Sigmoid colon (tissue), 7 donors: ENCODE results near the gene MIAT. TPM values are rescaled to one million over a fixed set of nuclear protein-coding genes. Genes with fewer than 3 reads are reported as not detected.

ENCODE experiments used
- DNase-seq: peaks from one replicate; pipeline ENCODE4 v3.0.0-alpha.2; 2019
- H3K27ac ChIP-seq, 4 donors: fragments of 200-600 bp; sonication (generic); one replicate each; pipeline ENCODE4 v1.5.1; 2016 to 2019; ENCODE audit warnings: mild to moderate bottlenecking in 1 of 4
- H3K27me3 ChIP-seq, 3 donors: fragments of 200-600 bp; sonication (generic); one replicate each; pipeline ENCODE4 v1.5.1; 2019; ENCODE audit warnings: mild to moderate bottlenecking in 1 of 3
- H3K36me3 ChIP-seq, 4 donors: fragments of 200-600 bp; sonication (generic); one replicate each; pipeline ENCODE4 v1.5.1; 2016 to 2019
- H3K4me1 ChIP-seq, 4 donors: fragments of 200-600 bp; sonication (generic); one replicate each; pipeline ENCODE4 v1.5.1; 2017 to 2019
- H3K4me3 ChIP-seq, 4 donors: fragments of 200-600 bp; sonication (generic); one replicate each; pipeline ENCODE4 v1.5.1; 2017 to 2019; ENCODE audit warnings: mild to moderate bottlenecking in 2 of 4, moderate library complexity in 1 of 4
- H3K9me3 ChIP-seq, 4 donors: fragments of 200-600 bp in 3 of 4; sonication (generic) in 3 of 4; one replicate each; pipeline versions ENCODE4 v1.5.1 to v1.6.1; 2013 to 2019
- EP300 ChIP-seq, 4 donors: sonication (generic); formaldehyde crosslinking; IDR thresholded peaks; one replicate each; pipeline ENCODE4 v1.6.1; 2017; ENCODE audit warnings: antibody characterized with exemption in 4 of 4
- POLR2A ChIP-seq, 2 donors: fragments of 450-650 bp; IDR thresholded peaks; one replicate each; pipeline ENCODE4 v1.6.1; 2016; ENCODE audit warnings: antibody characterized with exemption in 2 of 2, mild to moderate bottlenecking in 2 of 2, moderate library complexity in 2 of 2
- POLR2AphosphoS5 ChIP-seq, 4 donors: sonication (generic); formaldehyde crosslinking; IDR thresholded peaks; one replicate each; pipeline ENCODE4 v1.6.1; 2017; ENCODE audit warnings: antibody characterized with exemption in 4 of 4
- WGBS, 2 donors: extraction: QIAGEN DNeasy Blood & Tissue Kit; methylation state at CpG; one replicate each; pipeline ENCODE4 v1.1.7; 2013; 5-methylcytosine and 5-hydroxymethylcytosine counted together
- intact Hi-C: fragments of 100-400 bp; cut with DNase I; formaldehyde crosslinking; loops from one replicate; pipeline ENCODE4 v1.15.1; 2023
- polyA plus RNA-seq, 3 donors: library from polyadenylated mRNA; stranded (reverse); fragments of 200-250 nt; gene quantifications; one replicate each; pipeline ENCODE4 v1.2.3, GENCODE V29; 2013
- total RNA-seq, 4 donors: library from RNA; depleted of rRNA; stranded (reverse); fragments of >200 nt; gene quantifications; one replicate each; pipeline ENCODE4 v1.1.0, GENCODE V29; 2016
- TF ChIP-seq, protein P1 (sequence below), 4 experiments: fragments of 450-650 bp in 3 of 4; fragments of 200-600 bp in 1 of 4; IDR thresholded peaks; one replicate each; pipeline ENCODE4 v1.5.1; 2016 to 2019; ENCODE audit warnings: antibody characterized with exemption in 4 of 4, mild to moderate bottlenecking in 3 of 4, moderate library complexity in 2 of 4
- donor health status: healthy with polysubstance abuse.
- donor health status: Bipolar disorder and iron deficiency.
- donor health status: healthy.

Gene MIAT
- total and polyA plus RNA-seq, 7 donors: under 0.01 to 3.4 (median 1.3) TPM; not detected in 1

DNA sequence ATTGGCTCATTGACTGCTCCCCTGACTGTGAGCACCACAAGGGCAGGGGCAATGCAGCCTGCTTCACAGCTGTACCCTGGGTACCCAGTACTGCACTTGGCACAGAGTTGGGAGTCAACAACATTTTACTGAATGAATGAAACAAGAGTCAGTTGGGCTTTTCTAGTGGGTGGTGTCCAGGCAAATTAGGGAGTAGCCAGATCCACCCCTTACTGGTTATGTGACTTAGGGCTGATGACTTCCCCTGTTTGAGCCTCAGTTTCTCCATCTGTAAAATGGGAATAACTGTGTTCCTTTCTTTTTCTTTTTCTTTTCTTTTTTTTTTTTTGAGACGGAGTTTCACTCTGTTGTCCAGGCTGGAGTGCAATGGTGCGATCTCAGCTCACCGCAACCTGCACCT is 23.1 kb downstream of the MIAT start:
- no peaks in the 10 kb centered on the region for H3K9me3 ChIP-seq
- TF ChIP-seq, protein P1, sequence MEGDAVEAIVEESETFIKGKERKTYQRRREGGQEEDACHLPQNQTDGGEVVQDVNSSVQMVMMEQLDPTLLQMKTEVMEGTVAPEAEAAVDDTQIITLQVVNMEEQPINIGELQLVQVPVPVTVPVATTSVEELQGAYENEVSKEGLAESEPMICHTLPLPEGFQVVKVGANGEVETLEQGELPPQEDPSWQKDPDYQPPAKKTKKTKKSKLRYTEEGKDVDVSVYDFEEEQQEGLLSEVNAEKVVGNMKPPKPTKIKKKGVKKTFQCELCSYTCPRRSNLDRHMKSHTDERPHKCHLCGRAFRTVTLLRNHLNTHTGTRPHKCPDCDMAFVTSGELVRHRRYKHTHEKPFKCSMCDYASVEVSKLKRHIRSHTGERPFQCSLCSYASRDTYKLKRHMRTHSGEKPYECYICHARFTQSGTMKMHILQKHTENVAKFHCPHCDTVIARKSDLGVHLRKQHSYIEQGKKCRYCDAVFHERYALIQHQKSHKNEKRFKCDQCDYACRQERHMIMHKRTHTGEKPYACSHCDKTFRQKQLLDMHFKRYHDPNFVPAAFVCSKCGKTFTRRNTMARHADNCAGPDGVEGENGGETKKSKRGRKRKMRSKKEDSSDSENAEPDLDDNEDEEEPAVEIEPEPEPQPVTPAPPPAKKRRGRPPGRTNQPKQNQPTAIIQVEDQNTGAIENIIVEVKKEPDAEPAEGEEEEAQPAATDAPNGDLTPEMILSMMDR (IDR thresholded peaks at IDR 0.05): no peak
- TF ChIP-seq POLR2A (IDR thresholded peaks at IDR 0.05) (no peak), POLR2AphosphoS5 (IDR thresholded peaks at IDR 0.05) (no peak), EP300 (IDR thresholded peaks at IDR 0.05) (no peak)
- no peak for DNase-seq
- intact Hi-C loops: no loop called here
- H3K27ac ChIP-seq: no peak overlapping the region
- H3K4me3 ChIP-seq: no peak overlapping the region
- no peaks in the 10 kb centered on the region for H3K27me3 ChIP-seq
- H3K4me1 ChIP-seq: peaks cover 0 to 8% (median 3%) of the 10 kb centered on the region in 4 donors
- WGBS, 2 donors: 94 to 98% methylated on average over 3 of the region's 3 CpGs
- peaks cover 0 to 17% (median 5%) of the 10 kb centered on the region in 4 donors for H3K36me3 ChIP-seq

DNA sequence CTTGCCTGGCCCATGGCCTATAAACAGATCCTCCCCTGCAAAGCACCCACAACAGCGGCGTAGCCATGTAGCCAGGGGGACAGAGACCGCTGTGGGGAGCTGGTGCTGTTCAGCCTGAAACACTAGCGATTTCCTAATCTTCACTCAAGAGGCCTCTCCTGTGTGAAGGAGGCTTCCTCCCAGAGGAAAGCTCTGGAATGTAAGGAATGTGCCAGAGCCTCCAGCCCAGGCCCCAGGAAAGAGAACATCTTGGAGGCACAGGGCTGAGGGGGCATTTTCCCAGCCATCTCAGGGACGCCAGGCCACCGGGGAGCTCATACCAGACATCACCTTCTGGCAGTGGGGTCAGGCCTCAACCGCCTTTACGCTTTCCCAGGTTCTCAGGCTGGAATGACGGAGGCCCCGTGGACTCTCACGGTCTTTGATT is 24.0 kb downstream of the MIAT start:
- Histone ChIP-seq H3K27me3 (no peaks in the 10 kb centered on the region), H3K9me3 (no peaks in the 10 kb centered on the region), H3K27ac (no peak overlapping the region), H3K36me3 (peaks cover 0 to 17% (median 5%) of the 10 kb centered on the region in 4 donors), H3K4me3 (no peak overlapping the region), H3K4me1 (peaks cover 0 to 8% (median 3%) of the 10 kb centered on the region in 4 donors)
- TF ChIP-seq POLR2A (IDR thresholded peaks at IDR 0.05): no peak
- TF ChIP-seq EP300 (IDR thresholded peaks at IDR 0.05): no peak
- TF ChIP-seq, protein P1 (IDR thresholded peaks at IDR 0.05): no peak
- no peak for TF ChIP-seq POLR2AphosphoS5 (IDR thresholded peaks at IDR 0.05)
- 90 to 94% methylated on average over 11 of the region's 11 CpGs for WGBS, 2 donors
- DNase-seq: no peak
- intact Hi-C loops: no loop called here

DNA sequence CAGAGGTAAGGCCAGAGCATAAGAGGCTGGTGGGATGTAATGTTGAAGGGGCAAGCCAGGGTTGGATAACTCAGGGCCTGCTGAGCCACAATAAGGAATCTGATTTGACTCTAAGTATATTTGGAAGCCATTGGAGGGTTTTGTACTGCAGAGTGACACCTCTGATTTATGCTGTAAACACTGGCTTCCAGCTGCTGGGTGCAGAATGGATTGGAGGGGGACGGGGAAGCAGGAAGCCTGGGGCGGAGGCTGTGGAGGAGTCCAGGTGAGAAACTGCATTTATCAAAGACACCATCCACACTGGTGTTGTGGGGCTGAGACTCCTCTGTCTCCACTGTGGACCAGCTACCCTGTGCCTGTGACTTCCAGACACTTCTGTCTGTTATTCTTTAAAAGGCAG is 26.8 kb downstream of the MIAT start:
- intact Hi-C loops: no loop called here
- H3K9me3 ChIP-seq: no peaks in the 10 kb centered on the region
- H3K27ac ChIP-seq: no peak overlapping the region
- H3K4me1 ChIP-seq: peaks cover 0 to 8% (median 3%) of the 10 kb centered on the region in 4 donors
- peaks cover 0 to 17% (median 5%) of the 10 kb centered on the region in 4 donors for H3K36me3 ChIP-seq
- TF ChIP-seq POLR2A (IDR thresholded peaks at IDR 0.05): no peak
- TF ChIP-seq EP300 (IDR thresholded peaks at IDR 0.05): no peak
- TF ChIP-seq, protein P1 (IDR thresholded peaks at IDR 0.05): no peak
- no peak for TF ChIP-seq POLR2AphosphoS5 (IDR thresholded peaks at IDR 0.05)
- DNase-seq: no peak
- H3K4me3 ChIP-seq: no peak overlapping the region
- no peaks in the 10 kb centered on the region for H3K27me3 ChIP-seq
- WGBS, 2 donors: 82 to 93% methylated on average over 2 of the region's 2 CpGs

DNA sequence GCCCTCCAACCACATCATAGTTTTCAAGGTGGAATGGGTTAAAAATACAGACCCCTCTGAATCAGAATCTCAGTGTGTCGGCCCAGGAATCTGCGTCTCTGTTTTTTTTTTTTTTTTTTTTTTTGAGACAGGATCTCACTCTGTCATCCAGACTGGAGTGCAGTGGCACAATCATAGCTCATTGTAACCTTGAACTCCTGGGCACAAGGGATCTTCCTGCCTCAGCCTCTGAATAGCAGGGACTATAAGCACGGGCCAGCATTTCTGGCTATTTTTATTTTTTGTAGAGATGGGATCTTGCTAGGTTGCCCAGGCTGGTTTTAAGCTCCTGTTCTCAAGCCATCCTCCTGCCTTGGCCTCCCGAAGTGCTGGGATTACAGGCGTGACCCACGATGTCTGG is 28.2 kb downstream of the MIAT start:
- 92 to 95% methylated on average over 6 of the region's 6 CpGs for WGBS, 2 donors
- intact Hi-C loops: no loop called here
- H3K4me3 ChIP-seq: no peak overlapping the region
- DNase-seq: no peak
- TF ChIP-seq, protein P1 (IDR thresholded peaks at IDR 0.05): no peak
- no peak for TF ChIP-seq POLR2AphosphoS5 (IDR thresholded peaks at IDR 0.05)
- no peak for TF ChIP-seq POLR2A (IDR thresholded peaks at IDR 0.05)
- H3K27me3 ChIP-seq: no peaks in the 10 kb centered on the region
- H3K36me3 ChIP-seq: peaks cover 0 to 17% (median 5%) of the 10 kb centered on the region in 4 donors
- H3K4me1 ChIP-seq: peaks cover 0 to 8% (median 3%) of the 10 kb centered on the region in 4 donors
- no peaks in the 10 kb centered on the region for H3K9me3 ChIP-seq
- H3K27ac ChIP-seq: no peak overlapping the region

DNA sequence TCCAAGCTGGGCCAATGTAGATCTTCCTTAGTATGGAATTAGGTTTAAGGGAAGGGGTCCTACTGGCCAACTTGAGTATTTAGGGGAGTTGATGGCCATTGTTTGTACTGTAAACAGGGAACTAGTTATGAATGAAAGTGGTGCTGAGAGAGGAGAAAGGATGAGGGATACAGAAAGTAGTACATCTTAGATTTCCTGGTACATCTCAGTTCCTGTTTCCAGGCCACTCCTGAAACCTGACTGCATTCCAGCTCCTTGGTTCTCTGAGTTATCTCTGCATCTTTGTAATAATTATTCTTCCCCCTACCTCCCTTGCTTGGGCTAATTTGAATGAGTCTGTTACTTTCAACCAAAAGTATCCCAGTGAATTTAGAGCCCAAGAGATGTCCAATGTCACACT is 30.1 kb downstream of the MIAT start:
- TF ChIP-seq, protein P1 (IDR thresholded peaks at IDR 0.05): no peak
- TF ChIP-seq POLR2AphosphoS5 (IDR thresholded peaks at IDR 0.05) (no peak), EP300 (IDR thresholded peaks at IDR 0.05) (no peak), POLR2A (IDR thresholded peaks at IDR 0.05) (no peak)
- DNase-seq: no peak
- Histone ChIP-seq H3K27ac (no peak overlapping the region), H3K27me3 (no peaks in the 10 kb centered on the region), H3K4me1 (no peaks in the 10 kb centered on the region), H3K36me3 (peaks cover 0 to under 1% (median 0%) of the 10 kb centered on the region in 4 donors), H3K4me3 (no peak overlapping the region), H3K9me3 (no peaks in the 10 kb centered on the region)
- intact Hi-C loops: no loop called here
